NCI-H2029 treated with DMSO at 0.1 percent for 48 hours (cell line): ENCODE data around the gene PTGR3.

Source experiments
- DNase-seq: peaks from one replicate; lab custom pipeline; 2025; lab: John Stamatoyannopoulos, UW

Gene PTGR3

GRCh38 chr18:75209129-75209950 is at the start of gene PTGR3:
TSS of gene PTGR3 (minus strand) at chr18:75209139. CDS start at chr18:75209058, 81 bp downstream.
- no peak for DNase-seq

- no peak for DNase-seq
Observed at GRCh38 chr18:75257605-75258004, 48.7 kb upstream of the PTGR3 start.

DNA sequence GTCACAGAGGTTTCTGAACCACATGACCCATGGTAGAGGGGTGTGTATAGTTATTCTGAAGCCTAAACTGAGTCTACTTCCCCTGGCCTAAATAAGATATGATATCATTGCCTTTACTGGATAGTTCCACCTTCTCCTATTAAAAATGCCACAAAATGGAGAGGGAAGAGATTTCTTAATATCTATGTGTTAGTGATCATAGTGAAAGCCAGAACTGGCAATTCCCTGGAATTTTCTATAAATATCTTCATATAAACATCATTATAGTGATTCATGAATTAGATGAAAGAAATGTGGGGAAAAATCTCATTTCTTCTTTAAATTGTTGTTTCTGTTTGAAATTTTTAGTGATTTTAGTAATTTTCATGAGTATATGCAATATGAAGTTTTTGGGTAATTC is 47.4 kb upstream of the PTGR3 start:
- DNase-seq = no peak

DNA sequence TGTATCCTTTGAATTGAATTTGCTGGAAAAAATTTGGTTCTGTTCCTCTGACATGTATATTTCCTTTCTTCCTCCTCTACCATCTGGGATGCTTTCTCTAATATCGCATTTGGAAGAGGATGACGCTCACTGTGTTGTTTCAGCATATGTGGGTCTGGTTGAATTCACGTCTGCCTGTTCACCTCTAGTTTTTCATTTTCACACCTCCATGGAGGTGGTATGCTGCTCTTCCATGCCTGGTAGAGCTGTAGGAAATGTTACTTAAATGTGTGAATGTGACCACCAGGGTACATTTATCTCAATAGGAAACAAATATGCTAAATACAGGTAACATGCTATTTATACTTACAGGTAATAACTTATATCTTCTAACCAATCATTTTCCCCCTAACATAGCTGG is 46.2 kb upstream of the PTGR3 start:
- no peak for DNase-seq

DNA sequence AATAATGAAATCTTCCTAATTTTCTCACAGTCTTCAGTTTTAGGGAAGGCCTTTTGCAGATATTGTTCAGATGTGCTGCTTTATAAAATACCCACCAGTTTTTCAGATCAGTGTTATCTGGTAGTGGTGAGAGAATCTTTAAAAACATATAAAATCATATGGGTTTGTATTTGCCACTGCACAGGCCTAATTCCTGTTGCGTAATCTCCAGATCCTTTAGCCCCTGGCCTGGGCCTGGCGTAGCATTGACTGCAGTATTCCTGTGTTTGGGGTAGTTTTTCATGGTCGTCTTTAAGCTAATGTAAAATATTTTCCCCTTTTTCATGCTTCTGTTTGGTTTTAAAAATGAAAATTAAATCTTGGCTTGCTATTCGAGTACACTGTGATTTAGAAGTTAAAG is 44.8 kb upstream of the PTGR3 start:
- DNase-seq = no peak

DNA sequence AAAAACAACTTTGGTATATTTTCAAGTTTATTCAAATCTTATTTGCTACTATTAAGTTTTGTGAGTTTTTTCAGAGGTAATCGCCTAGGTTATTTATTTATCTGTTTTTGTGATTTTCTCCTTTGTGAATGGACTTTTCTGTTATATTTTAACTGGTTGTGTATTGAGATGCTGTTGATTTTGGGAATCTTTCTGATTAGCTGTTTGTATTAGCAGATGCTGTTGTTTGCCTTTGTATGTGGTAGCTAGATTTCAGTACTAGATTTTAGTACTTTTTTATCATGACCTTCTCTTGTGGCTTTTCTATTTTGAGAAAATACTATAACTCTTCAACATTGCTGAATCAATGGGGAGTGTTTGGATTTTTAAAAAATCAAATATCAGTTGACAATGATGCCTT is 44.1 kb upstream of the PTGR3 start:
- no peak for DNase-seq

GRCh38 chr18:75252136-75252535 is 43.2 kb upstream of the PTGR3 start:
- no peak for DNase-seq

GRCh38 chr18:75251466-75251865 is 42.5 kb upstream of the PTGR3 start:
- DNase-seq = no peak

- DNase-seq = no peak
Observed at GRCh38 chr18:75250471-75250821, 41.5 kb upstream of the PTGR3 start.

DNA sequence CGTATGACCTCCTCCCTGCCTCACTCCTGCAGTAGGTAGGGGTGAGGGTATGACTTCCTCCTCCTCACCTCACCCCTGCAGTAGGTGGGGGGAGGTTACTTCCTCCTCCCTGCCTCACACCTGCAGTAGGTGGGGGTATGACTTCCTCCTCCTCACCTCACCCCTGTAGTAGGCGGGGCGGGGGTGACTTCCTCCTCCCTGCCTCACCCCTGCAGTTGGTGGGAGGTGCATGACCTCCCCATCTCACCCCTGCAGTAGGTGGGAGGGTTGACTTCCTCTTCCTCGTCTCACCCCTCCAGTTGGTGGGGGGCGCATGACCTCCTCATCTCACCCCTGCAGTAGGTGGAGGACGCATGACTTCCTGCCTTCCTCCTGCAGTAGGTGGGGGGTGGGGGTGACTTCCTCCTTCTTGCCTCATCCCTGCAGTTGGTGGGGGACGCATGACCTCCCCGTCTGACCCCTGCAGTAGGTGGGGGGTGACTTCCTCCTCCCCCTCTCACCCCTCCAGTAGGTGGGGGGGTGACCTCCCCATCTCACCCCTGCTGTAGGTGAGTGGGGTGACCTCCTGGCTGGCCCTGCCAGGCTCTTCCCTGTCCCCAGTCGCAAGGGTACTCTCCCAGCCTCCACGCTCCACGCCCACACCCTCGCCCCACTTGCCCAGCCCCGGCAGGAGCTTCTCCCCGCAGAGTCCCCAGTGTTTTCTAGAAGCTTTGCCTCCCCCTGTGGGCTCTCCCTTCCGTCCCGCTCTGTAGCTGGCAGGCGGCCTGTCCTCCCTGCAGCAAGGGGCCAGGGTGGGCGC is 40.9 kb upstream of the PTGR3 start:
- no peak for DNase-seq

DNA sequence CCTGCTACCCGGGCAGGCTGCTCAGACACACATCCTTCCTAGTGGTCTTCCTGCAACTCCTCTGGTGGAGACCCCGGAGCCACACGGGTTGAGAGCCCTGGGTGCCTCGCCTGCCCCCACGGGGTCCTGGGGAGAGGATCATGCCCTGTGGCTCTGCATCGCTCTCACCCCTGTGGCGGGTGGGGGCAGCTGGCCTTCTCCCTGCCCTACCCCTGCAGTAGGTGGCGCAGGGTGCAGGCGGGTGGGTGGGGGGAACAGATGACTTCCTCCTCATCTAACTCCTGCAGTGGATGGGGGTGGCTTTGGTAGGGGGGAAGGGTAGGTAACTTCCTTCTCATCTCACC is 40.2 kb upstream of the PTGR3 start:
- no peak for DNase-seq

GRCh38 chr18:75248426-75249174 is 39.7 kb upstream of the PTGR3 start:
- no peak for DNase-seq

DNA sequence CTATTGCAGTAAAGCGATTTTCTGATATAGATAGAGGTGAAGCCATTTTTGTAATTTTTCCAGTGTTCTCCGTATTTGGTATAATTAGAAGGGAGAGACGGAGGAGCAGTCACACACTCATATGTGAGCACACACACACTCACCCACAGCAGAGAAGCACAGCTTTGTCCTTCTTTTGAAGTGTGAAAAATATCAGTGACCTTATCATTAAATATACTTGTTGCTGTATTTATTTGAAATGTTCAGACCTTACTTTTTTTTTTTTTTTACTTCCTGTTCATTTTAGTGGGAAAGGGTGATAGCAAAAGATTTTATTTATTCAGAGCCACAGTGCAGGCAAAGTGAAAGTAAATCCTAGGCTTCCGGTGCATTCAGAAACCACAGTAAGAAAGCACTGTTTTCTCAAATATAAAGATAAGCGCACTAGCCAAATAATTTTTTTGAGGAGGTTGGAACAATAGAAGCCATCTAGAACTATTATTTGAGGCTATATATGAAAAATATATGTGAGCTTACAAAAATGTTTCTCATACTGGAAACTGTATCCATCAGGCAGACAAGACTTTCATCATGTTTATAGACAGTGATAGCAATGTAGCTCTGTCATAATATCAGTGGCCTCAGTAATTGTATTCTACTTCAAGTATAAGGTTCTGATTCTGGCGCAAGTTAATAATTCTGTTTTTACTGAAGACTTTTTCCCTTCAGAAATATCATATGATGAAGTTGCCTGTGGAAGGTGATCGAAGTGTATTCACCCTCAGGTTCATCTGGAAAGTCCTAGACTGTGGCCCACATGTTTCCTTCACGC is 38.9 kb upstream of the PTGR3 start:
- DNase-seq = peak; percentile 30

DNA sequence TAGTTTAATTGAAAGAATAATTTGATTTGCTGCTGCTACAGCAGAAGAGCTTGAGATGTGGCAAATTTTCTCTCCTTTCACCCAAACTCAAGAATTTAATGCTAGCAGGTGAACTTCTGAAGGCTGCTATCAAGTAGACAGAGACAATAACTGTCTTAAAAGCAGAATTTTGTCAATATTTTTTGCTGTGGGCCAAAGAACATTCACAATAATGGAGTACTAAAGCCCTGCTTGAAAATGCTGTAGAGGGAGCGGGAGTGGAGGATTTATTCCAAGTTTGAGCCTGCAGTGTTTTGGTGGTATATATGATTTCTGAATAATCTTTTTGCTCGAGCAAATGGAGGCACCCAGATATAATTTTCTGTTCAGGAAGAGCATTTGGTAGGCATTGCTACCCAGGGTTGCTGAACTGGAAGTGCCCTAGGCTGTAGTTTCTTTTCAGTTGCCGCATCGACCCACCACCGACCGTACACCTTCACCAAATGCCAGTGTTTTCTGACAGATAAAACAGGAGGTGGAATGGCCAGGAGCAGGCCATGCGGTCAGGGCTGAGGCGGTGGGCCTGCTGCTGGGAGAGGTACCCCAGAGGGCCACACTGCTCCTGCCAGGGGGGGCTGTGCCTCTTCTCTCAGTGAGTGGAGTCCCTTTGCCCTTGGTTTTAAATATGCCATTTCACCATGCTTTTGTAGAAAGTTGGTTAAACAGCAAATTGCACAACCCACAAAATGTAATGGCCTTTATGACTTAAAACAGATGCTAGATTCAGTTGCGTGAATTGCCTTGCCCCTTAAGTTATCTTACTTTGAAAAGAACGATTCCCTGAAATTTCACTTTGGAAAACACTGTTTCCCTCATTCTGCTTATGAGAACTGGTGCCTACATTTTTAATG is 38.0 kb upstream of the PTGR3 start:
- no peak for DNase-seq

DNA sequence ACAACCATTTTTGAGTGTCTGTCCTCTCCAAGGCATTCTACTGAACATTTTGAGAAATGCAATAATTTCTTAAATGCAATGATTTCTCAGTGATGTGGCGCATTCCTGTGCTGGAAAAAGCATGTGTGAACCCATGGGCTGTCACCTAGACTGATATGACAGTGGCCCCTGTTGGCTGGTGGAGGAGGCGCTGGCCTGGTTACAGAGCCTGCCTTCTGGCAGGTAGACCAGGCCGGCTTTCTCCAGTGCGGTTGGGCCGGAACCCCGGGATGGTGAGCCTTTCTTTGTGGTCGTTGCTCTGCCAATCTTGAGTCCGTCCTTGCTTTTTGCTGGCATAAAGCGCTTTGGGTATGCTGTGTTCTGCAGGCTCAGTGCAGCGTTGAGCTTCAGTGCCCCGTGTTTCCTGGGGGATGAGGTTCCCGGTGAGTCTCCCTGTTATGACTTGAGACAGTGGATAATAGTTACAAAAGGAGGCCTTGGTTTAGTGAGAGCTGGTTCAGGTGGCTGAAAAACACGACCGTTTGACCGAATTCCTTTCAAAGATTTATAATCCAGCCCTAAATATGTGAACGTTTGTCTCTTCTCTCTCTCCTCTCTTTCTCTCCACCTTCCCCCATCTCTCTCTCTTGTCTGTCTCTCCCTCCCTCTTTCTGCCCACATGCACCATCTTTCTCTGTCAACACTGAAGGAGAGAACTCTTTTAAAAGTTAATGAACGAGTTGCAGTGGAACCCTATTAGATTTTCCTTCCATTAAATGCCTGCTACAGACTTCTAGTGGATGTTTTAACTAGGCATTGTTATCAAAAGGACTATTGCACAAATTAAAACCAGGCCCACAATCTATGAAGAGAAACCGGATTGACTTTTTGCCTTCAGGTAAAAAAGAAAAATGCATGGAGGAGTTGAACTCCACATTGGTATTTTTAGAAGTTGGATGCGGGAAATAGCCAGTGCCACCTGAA is 35.7 kb upstream of the PTGR3 start:
- DNase-seq = no peak

DNA sequence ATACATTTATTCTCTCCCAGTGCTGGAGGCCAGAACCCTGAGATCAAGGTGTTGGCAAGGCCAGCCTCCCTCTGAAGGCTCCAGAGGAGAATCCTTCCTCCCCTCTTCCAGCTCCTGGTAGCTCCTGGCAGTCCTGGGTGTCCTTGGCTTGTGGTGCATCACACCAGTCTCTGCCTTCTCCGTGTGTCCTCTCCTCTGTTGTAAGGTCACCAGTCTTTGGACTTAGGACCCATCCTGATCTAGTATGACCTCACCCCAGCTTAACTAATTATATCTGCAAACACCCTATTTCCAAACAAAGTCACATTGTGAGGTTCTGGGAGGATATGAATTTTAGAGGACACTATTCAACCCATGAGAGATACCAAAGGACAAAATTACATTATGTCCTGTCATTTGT is 32.8 kb upstream of the PTGR3 start:
- no peak for DNase-seq

DNA sequence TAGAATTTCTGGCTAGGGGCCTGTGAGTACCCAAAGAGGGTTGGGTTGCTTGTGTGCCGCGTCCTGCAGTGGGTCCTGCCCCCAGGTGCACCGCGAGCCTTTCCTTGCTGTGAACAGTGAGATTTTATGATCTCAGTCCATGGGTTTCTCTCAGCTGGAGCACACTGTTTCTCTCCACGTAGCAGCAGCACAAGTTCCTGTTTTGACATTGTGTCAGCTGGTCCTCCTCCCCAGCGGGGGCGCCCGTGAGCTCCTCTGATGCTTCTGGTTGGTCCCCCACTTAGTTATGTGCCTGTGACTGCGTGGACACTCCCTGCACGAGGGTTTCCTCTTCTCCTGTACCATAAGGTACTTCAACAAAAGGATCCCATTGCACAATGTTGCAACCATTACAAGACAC is 31.5 kb upstream of the PTGR3 start:
- DNase-seq = no peak

GRCh38 chr18:75238786-75239185 is 29.8 kb upstream of the PTGR3 start:
- DNase-seq = no peak

DNA sequence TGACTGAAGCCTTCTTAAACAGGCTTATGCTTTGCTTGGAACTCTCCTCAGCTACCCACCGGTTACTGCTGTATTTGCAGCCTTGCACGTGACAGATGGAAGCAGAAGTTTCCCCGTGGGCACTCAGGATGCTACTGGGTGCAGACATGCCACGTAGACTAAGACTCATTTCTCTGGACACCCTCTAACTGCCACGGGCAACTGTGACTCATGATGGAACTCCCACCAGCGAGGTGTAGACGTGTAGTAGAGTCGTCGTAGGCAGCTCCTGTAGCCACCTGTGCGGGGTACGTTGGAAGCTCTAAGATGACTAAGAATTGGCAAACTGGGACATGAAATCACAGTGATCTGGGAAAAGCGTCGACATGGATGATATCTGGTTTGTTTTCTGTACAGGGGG is 29.2 kb upstream of the PTGR3 start:
- DNase-seq = no peak

- DNase-seq = no peak
Observed at GRCh38 chr18:75235896-75236295, 27.0 kb upstream of the PTGR3 start.
